GM12878 (cell line): Measurements from ENCODE around the gene CCL22. TPM values are rescaled to one million over a fixed set of nuclear protein-coding genes. Genes with fewer than 3 reads are reported as not detected.

ENCODE experiments used
- ATAC-seq: fragments of 200-7000 bp; cut with Tn5 transposase; 3 replicates; pipeline ENCODE4 v1.9.1; 2020; ENCODE audit warnings: mild to moderate bottlenecking, moderate library complexity
- BruUV-seq: library from RNA; stranded (reverse); fragments of 400-500 nt; replicated peaks from 2 replicates; lab custom pipeline; 2021; lab: Mats Ljungman, UMichigan
- CTCF ChIA-PET: fragments of 300-600 bp; sonication (Branson Sonifier 250); formaldehyde crosslinking; extraction: SDS; loops from one replicate; lab custom pipeline; 2021; ENCODE audit warnings: inconsistent platforms; lab: Yijun Ruan, JAX
- POLR2A ChIA-PET: fragments of 350-600 bp; formaldehyde crosslinking; extraction: SDS; loops from one replicate; lab custom pipeline; 2021; ENCODE audit warnings: inconsistent platforms; lab: Charles Lee
- RAD21 ChIA-PET: fragments of 300-600 bp; sonication (Branson Sonifier 250); formaldehyde crosslinking; loops from one replicate; lab custom pipeline; 2023; ENCODE audit warnings: antibody characterized with exemption; ENCODE audit not compliant: unreplicated experiment; lab: Charles Lee
- SMC1A ChIA-PET: fragments of 300-600 bp; sonication (Branson Sonifier 250); formaldehyde crosslinking; loops from one replicate; lab custom pipeline; 2023; ENCODE audit not compliant: unreplicated experiment, uncharacterized antibody; lab: Charles Lee
- DNase-seq: peaks from one replicate; pipeline ENCODE4 v3.0.0-alpha.2; 2011; ENCODE audit warnings: low read depth, low spot score
- FAIRE-seq: peaks from 3 replicates; lab custom pipeline; 2011; peaks lifted over from hg19 to GRCh38; lab: Jason Lieb, UNC
- H2AFZ ChIP-seq: 2 replicates; pipeline ENCODE4 v1.6.0; 2011; ENCODE audit warnings: low read depth, low read length, control low read depth; ENCODE audit not compliant: control insufficient read depth
- H3K27ac ChIP-seq: 2 replicates; pipeline ENCODE4 v1.5.1; 2011; ENCODE audit warnings: control low read depth; ENCODE audit not compliant: control insufficient read depth, insufficient read depth
- H3K27me3 ChIP-seq, 2 experiments: replicated peaks in 1 of 2; 2 replicates each; pipeline versions ENCODE4 v1.6.0 to v1.6.1; 2011; ENCODE audit warnings: low read length in 1 of 2; ENCODE audit not compliant: control insufficient read depth in 2 of 2, insufficient read depth in 2 of 2
- H3K36me3 ChIP-seq, 2 experiments: 2 replicates each; pipeline ENCODE4 v1.5.1; 2011; ENCODE audit warnings: low read length in 1 of 2; ENCODE audit not compliant: control insufficient read depth in 2 of 2, insufficient read depth in 2 of 2
- H3K4me1 ChIP-seq: 2 replicates; pipeline ENCODE4 v1.6.1; 2011; ENCODE audit warnings: mild to moderate bottlenecking, low read length, moderate library complexity, mixed read lengths; ENCODE audit not compliant: control insufficient read depth, insufficient read depth
- H3K4me2 ChIP-seq: 2 replicates; pipeline ENCODE4 v1.6.0; 2011; ENCODE audit warnings: control low read depth; ENCODE audit not compliant: control insufficient read depth, insufficient read depth
- H3K4me3 ChIP-seq: fragments of 200-600 bp; sonication (generic); 2 replicates; pipeline ENCODE4 v1.5.1; 2016
- H3K79me2 ChIP-seq: 2 replicates; pipeline ENCODE4 v1.6.0; 2011; ENCODE audit warnings: low read length; ENCODE audit not compliant: control insufficient read depth, insufficient read depth
- H3K9ac ChIP-seq: 2 replicates; pipeline ENCODE4 v1.8.0; 2011; ENCODE audit warnings: low read length, control low read depth, mixed read lengths; ENCODE audit not compliant: control insufficient read depth, insufficient read depth
- H3K9me3 ChIP-seq: replicated peaks from 3 replicates; pipeline ENCODE4 v1.5.1; 2011; ENCODE audit warnings: mild to moderate bottlenecking, low read length; ENCODE audit not compliant: control insufficient read depth, insufficient read depth
- H4K20me1 ChIP-seq: 2 replicates; pipeline ENCODE4 v1.6.0; 2011; ENCODE audit not compliant: control insufficient read depth, insufficient read depth
- BACH1 ChIP-seq: fragments of 450-650 bp; IDR thresholded peaks from 2 replicates; pipeline ENCODE4 v1.6.1; 2017; ENCODE audit warnings: mild to moderate bottlenecking, borderline replicate concordance
- BHLHE40 ChIP-seq, 2 experiments: fragments of 450-650 bp in 1 of 2; IDR thresholded peaks; 2 replicates each; pipeline ENCODE4 v1.6.1; 2011 to 2017; ENCODE audit warnings: low read depth in 2 of 2, borderline replicate concordance in 1 of 2, improper control_type of control experiment in 1 of 2, low read length in 1 of 2, mild to moderate bottlenecking in 1 of 2
- EGR1 ChIP-seq, 2 experiments: IDR thresholded peaks; 1 replicate in 1 of 2; 2 replicates in 1 of 2; pipeline ENCODE4 v1.6.1; 2011 to 2012; ENCODE audit warnings: low read depth in 2 of 2, low read length in 2 of 2, borderline replicate concordance in 1 of 2, mild to moderate bottlenecking in 1 of 2, moderate library complexity in 1 of 2
- KAT2A ChIP-seq: conservative IDR thresholded peaks from 2 replicates; pipeline ENCODE4 v1.6.1; 2011; ENCODE audit warnings: low read depth, low read length; ENCODE audit not compliant: control insufficient read depth
- NR2F1 ChIP-seq: fragments of 450-650 bp; conservative IDR thresholded peaks from 2 replicates; pipeline ENCODE4 v1.6.1; 2017; ENCODE audit warnings: mild to moderate bottlenecking
- SIX5 ChIP-seq: IDR thresholded peaks from 2 replicates; pipeline ENCODE4 v1.6.1; 2011; ENCODE audit warnings: mild to moderate bottlenecking, low read depth, low read length, moderate library complexity; ENCODE audit not compliant: severe bottlenecking
- SMC3 ChIP-seq: IDR thresholded peaks from 2 replicates; pipeline ENCODE4 v1.6.1; 2011; ENCODE audit warnings: low read length, improper control_type of control experiment, borderline replicate concordance
- SRF ChIP-seq, 2 experiments: IDR thresholded peaks; 2 replicates each; pipeline ENCODE4 v1.6.1; 2011; ENCODE audit warnings: low read depth in 2 of 2, low read length in 2 of 2, mild to moderate bottlenecking in 1 of 2, moderate library complexity in 1 of 2
- ZNF384 ChIP-seq: IDR thresholded peaks from 2 replicates; pipeline ENCODE4 v1.6.1; 2012; ENCODE audit warnings: low read depth, mild to moderate bottlenecking, low read length, improper control_type of control experiment, borderline replicate concordance
- ZSCAN29 ChIP-seq: fragments of 450-650 bp; IDR thresholded peaks from 2 replicates; pipeline ENCODE4 v1.6.1; 2017; ENCODE audit warnings: mild to moderate bottlenecking, moderate library complexity
- WGBS: methylation state at CpG from one replicate; pipeline ENCODE4 v1.1.6; 2016; ENCODE audit warnings: low lambda C conversion rate; ENCODE audit not compliant: insufficient replicate concordance, insufficient coverage; ENCODE audit errors: missing lambda C conversion rate; 5-methylcytosine and 5-hydroxymethylcytosine counted together
- in situ Hi-C: fragments of 300-500 bp; cut with MboI; formaldehyde crosslinking; loops from 9 replicates; pipeline ENCODE4 v1.14.3; 2018; ENCODE audit warnings: mixed read lengths
- intact Hi-C: fragments of 100-400 bp; cut with micrococcal nuclease; formaldehyde crosslinking; loops from one replicate; pipeline ENCODE4 v1.14.2; 2022; ENCODE audit not compliant: unreplicated experiment
- polyA plus RNA-seq, 11 experiments: library from polyadenylated mRNA; depleted of rRNA in 4 of 11; unstranded in 6 of 11; stranded (reverse) in 5 of 11; fragments of >200 nt; fragmentation: Nextera tagmentation in 4 of 11; fragmentation: Illumina TruSeq in 1 of 11; extraction: Ambion mirVana in 4 of 11; extraction: Trizol in 1 of 11; gene quantifications; 1 replicate in 1 of 11; 2 replicates in 10 of 11; pipeline versions ENCODE4 v1.2.1 to v1.2.3, GENCODE V29; 2011 to 2016; ENCODE audit warnings: inconsistent platforms in 2 of 11, missing spikeins in 2 of 11, low read depth in 1 of 11
- total RNA-seq, 4 experiments: library from RNA; depleted of rRNA in 3 of 4; stranded (reverse); fragments of >200 nt in 3 of 4; fragmentation: Illumina TruSeq in 1 of 4; extraction: Trizol in 1 of 4; gene quantifications; 2 replicates each; pipeline versions ENCODE4 v1.2.1 to v1.2.3, GENCODE V29; 2013 to 2021
- TF ChIP-seq, protein P1 (sequence below): fragments of 450-650 bp; IDR thresholded peaks from 2 replicates; pipeline ENCODE4 v1.6.1; 2016; ENCODE audit warnings: mild to moderate bottlenecking, moderate library complexity, borderline replicate concordance
- TF ChIP-seq, protein P2 (sequence below): fragments of 450-650 bp; IDR thresholded peaks from 2 replicates; pipeline ENCODE4 v1.6.1; 2016; ENCODE audit warnings: mild to moderate bottlenecking
- TF ChIP-seq, protein P3 (sequence below): IDR thresholded peaks from 2 replicates; pipeline ENCODE4 v1.6.1; 2011; ENCODE audit warnings: borderline replicate concordance, low read depth, mild to moderate bottlenecking, moderate library complexity, mixed read lengths, low read length; ENCODE audit not compliant: insufficient read depth; ENCODE audit errors: extremely low read length

The CCL22 gene
- total and polyA plus RNA-seq, 10 of the 15 experiments (the other 5 are each of a cell fraction or from before 2014, with no cell fraction given) = 38.0 to 704 (median 349) TPM

DNA sequence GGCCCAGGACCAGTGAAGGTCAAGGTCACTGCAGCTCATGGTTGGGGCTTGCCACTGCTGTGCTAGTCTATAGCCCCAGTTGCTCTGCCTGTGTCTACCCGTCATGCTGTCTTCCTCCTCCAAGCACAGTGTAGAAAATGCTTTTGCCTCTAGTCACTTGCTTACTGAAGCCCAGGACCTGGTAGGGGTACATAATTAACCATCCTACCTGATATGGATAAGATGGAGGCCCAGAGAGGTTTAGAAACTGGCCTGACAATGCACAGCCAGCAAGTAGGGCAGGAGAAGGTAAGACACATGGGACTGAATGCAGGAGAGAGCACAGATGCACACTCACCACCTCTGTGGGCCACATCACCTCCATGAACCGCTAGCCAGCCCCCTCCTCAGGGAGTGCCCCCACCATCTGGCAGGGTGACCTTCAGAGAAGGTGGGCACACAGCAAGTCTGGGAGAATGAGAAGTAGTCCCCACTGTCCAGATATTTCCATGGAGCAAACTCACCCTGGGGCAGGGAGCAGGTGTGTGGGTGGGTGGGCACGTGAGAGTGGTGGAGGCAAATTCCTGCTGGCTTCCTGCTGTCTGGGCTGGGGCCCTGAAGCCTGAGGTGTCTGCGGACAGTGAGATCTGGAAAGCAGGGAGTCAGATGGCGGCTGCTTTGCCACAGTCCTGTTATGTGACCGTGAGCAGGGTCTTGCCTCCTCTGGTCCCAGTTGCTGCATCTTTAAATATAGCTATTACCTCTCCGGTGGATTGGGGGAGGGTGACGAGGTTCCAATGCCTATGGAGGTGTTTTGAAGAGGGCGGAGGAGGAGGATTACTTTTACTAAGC, 14.7 kb downstream of the CCL22 start (continued):
- TF ChIP-seq SRF (IDR thresholded peaks at IDR 0.05; ENCODE audit: low read depth in 2 of 2, low read length in 2 of 2) = no peak
- no peak for TF ChIP-seq BACH1
- peak; percentile 91; the same call in 1 of the 2 replicates for TF ChIP-seq NR2F1
- peak; percentile 30 to 65; a peak in 2 of 4 replicates for TF ChIP-seq BHLHE40 (IDR thresholded peaks at IDR 0.05; ENCODE audit: borderline replicate concordance in 1 of 2, low read depth in 2 of 2, low read length in 1 of 2)
- TF ChIP-seq SIX5 = no peak
- TF ChIP-seq KAT2A = no peak

DNA sequence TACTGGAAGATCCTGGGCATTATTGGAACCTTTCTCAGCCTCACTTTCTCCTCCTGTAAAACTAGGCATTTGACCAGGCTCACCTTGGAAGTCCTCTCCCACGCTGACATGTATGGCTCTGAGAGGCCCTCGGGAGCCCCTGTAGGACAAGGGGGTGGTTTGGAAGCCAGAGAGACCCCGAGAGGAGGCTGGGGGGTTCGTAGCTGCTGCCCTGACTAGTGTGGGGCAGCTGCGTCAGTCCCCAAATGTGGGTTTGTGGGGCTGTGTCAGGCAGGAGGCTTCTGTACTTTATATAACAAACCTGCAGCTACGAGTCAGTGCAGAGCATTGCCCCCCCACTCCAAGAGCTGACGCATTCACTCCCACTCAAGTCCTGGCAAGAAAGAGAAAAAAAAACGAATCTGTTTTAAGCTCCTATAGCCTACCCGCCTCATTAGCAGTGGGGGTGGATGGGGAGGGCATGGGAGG, 15.5 kb downstream of the CCL22 start:
- ChIA-PET RAD21 (interaction anchor here (0.5 to 5.3 kb wide), 9 partner anchors 14 to 71 kb away, joined by 3 to 41 read pairs (median 7); no protein-coding TSS in a partner anchor), SMC1A (interaction anchor here (0.6 to 7.0 kb wide), 7 partner anchors 10 to 71 kb away, joined by 3 to 55 read pairs (median 12); partner anchors contain the start of gene CCL17), CTCF (interaction anchor here (0.7 to 3.5 kb wide), 9 partner anchors 14 to 72 kb away, joined by 3 to 30 read pairs (median 3); no protein-coding TSS in a partner anchor), POLR2A (interaction anchor here (1.1 to 4.7 kb wide), 4 partner anchors 9 to 167 kb away, joined by 3 to 28 read pairs (median 12); no protein-coding TSS in a partner anchor)
- ATAC-seq (no peak), FAIRE-seq (no peak), DNase-seq (no peak)
- no peak overlapping the region for H3K27ac ChIP-seq
- H3K4me3 ChIP-seq = no peak overlapping the region
- no peak overlapping the region for H3K4me2 ChIP-seq
- no peaks in the 10 kb centered on the region for H3K9me3 ChIP-seq
- peaks cover 27% of the 10 kb centered on the region for H3K4me1 ChIP-seq
- in situ Hi-C loops = no loop called here
- no TSS peak for BruUV-seq
- no peak overlapping the region for H3K9ac ChIP-seq
- H3K79me2 ChIP-seq = no peaks in the 10 kb centered on the region
- no peaks in the 10 kb centered on the region for H3K27me3 ChIP-seq
- H3K36me3 ChIP-seq = no peaks in the 10 kb centered on the region
- no peaks in the 10 kb centered on the region for H4K20me1 ChIP-seq
- H2AFZ ChIP-seq = no peak overlapping the region
- intact Hi-C loops = no loop called here
- WGBS = 36% methylated on average over 9 of the region's 9 CpGs
- peak; percentile 48; the same call in 1 of the 2 replicates for TF ChIP-seq ZNF384
- TF ChIP-seq, protein P1, sequence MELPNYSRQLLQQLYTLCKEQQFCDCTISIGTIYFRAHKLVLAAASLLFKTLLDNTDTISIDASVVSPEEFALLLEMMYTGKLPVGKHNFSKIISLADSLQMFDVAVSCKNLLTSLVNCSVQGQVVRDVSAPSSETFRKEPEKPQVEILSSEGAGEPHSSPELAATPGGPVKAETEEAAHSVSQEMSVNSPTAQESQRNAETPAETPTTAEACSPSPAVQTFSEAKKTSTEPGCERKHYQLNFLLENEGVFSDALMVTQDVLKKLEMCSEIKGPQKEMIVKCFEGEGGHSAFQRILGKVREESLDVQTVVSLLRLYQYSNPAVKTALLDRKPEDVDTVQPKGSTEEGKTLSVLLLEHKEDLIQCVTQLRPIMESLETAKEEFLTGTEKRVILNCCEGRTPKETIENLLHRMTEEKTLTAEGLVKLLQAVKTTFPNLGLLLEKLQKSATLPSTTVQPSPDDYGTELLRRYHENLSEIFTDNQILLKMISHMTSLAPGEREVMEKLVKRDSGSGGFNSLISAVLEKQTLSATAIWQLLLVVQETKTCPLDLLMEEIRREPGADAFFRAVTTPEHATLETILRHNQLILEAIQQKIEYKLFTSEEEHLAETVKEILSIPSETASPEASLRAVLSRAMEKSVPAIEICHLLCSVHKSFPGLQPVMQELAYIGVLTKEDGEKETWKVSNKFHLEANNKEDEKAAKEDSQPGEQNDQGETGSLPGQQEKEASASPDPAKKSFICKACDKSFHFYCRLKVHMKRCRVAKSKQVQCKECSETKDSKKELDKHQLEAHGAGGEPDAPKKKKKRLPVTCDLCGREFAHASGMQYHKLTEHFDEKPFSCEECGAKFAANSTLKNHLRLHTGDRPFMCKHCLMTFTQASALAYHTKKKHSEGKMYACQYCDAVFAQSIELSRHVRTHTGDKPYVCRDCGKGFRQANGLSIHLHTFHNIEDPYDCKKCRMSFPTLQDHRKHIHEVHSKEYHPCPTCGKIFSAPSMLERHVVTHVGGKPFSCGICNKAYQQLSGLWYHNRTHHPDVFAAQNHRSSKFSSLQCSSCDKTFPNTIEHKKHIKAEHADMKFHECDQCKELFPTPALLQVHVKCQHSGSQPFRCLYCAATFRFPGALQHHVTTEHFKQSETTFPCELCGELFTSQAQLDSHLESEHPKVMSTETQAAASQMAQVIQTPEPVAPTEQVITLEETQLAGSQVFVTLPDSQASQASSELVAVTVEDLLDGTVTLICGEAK = no peak
- TF ChIP-seq SMC3 = 0 out of 2 replicates have a peak, but pooled peaks have one; percentile 10
- 0 out of 2 replicates have a peak, but pooled peaks have one; percentile 61 for TF ChIP-seq ZSCAN29
- 0 out of 3 replicates have a peak, but pooled peaks of 1 of the 2 experiments have one; percentile 25 for TF ChIP-seq EGR1 (IDR thresholded peaks at IDR 0.05; ENCODE audit: borderline replicate concordance in 1 of 2, low read depth in 2 of 2, low read length in 2 of 2)
- TF ChIP-seq, protein P2, sequence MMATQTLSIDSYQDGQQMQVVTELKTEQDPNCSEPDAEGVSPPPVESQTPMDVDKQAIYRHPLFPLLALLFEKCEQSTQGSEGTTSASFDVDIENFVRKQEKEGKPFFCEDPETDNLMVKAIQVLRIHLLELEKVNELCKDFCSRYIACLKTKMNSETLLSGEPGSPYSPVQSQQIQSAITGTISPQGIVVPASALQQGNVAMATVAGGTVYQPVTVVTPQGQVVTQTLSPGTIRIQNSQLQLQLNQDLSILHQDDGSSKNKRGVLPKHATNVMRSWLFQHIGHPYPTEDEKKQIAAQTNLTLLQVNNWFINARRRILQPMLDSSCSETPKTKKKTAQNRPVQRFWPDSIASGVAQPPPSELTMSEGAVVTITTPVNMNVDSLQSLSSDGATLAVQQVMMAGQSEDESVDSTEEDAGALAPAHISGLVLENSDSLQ = no peak
- TF ChIP-seq, protein P3, sequence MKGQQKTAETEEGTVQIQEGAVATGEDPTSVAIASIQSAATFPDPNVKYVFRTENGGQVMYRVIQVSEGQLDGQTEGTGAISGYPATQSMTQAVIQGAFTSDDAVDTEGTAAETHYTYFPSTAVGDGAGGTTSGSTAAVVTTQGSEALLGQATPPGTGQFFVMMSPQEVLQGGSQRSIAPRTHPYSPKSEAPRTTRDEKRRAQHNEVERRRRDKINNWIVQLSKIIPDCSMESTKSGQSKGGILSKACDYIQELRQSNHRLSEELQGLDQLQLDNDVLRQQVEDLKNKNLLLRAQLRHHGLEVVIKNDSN = no peak
